K562 (cell line): ENCODE measurements around the gene DLG3. TPM values are rescaled to one million over a fixed set of nuclear protein-coding genes. Genes with fewer than 3 reads are reported as not detected.

Experiments
- BRD4 ChIP-seq: fragments of 200-600 bp; sonication (generic); IDR thresholded peaks from 2 replicates; pipeline ENCODE4 v1.6.1; 2017; ENCODE audit warnings: inconsistent platforms
- C11orf30 ChIP-seq: fragments of 450-650 bp; IDR thresholded peaks from 2 replicates; pipeline ENCODE4 v1.6.1; 2016; ENCODE audit warnings: low read depth, mild to moderate bottlenecking
- CCNT2 ChIP-seq: IDR thresholded peaks from 2 replicates; pipeline ENCODE4 v1.6.1; 2011; ENCODE audit warnings: borderline replicate concordance, low read depth, mild to moderate bottlenecking, moderate library complexity, mixed read lengths, low read length; ENCODE audit not compliant: insufficient read length; ENCODE audit errors: extremely low read depth
- CREB3 ChIP-seq: fragments of 450-650 bp; conservative IDR thresholded peaks from 2 replicates; pipeline ENCODE4 v1.6.1; 2016; ENCODE audit warnings: missing genetic modification characterization, low read depth, mild to moderate bottlenecking, missing compliant biosample characterization, moderate library complexity
- DNMT1 ChIP-seq: fragments of 450-650 bp; IDR thresholded peaks from 2 replicates; pipeline ENCODE4 v1.6.1; 2016; ENCODE audit warnings: antibody characterized with exemption, mild to moderate bottlenecking
- ELK1 ChIP-seq: sonication (generic); formaldehyde crosslinking; IDR thresholded peaks from 2 replicates; pipeline ENCODE4 v1.8.1; 2022; ENCODE audit warnings: missing genetic modification reagents
- HNRNPUL1 ChIP-seq: fragments of 200-400 bp; formaldehyde crosslinking; IDR thresholded peaks from 2 replicates; pipeline ENCODE4 v1.6.1; 2017; ENCODE audit warnings: low read length
- JUND ChIP-seq, 2 experiments: IDR thresholded peaks; 2 replicates in 1 of 2; 3 replicates in 1 of 2; pipeline ENCODE4 v1.6.1; 2011; ENCODE audit warnings: borderline replicate concordance in 2 of 2, low read depth in 2 of 2, low read length in 2 of 2, improper control_type of control experiment in 1 of 2, missing biosample characterization in 1 of 2, missing genetic modification characterization in 1 of 2, missing genetic modification reagents in 1 of 2
- MCM3 ChIP-seq: fragments of 450-650 bp; IDR thresholded peaks from 2 replicates; pipeline ENCODE4 v1.6.1; 2016
- PATZ1 ChIP-seq: fragments of 250-450 bp; sonication (Bioruptor Pico); IDR thresholded peaks from 2 replicates; pipeline ENCODE4 v1.5.0; 2020; ENCODE audit warnings: mild to moderate bottlenecking, borderline replicate concordance
- PTRF ChIP-seq: fragments of 450-650 bp; IDR thresholded peaks from 2 replicates; pipeline ENCODE4 v1.6.1; 2016; ENCODE audit warnings: mild to moderate bottlenecking, missing genetic modification characterization, missing compliant biosample characterization
- RBM25 ChIP-seq: fragments of 200-400 bp; formaldehyde crosslinking; IDR thresholded peaks from 2 replicates; pipeline ENCODE4 v1.6.1; 2018; ENCODE audit warnings: low read length, low read depth, moderate library complexity; ENCODE audit not compliant: severe bottlenecking
- RBM39 ChIP-seq: fragments of 200-400 bp; formaldehyde crosslinking; optimal IDR thresholded peaks from 2 replicates; pipeline ENCODE3; 2018; ENCODE audit warnings: low read depth, low read length
- RCOR1 ChIP-seq, 2 experiments: IDR thresholded peaks; 2 replicates each; pipeline ENCODE4 v1.6.1; 2012; ENCODE audit warnings: low read depth in 2 of 2, low read length in 2 of 2, borderline replicate concordance in 1 of 2, improper control_type of control experiment in 1 of 2
- polyA plus RNA-seq, 8 experiments: library from polyadenylated mRNA; depleted of rRNA in 4 of 8; stranded (reverse) in 5 of 8; unstranded in 3 of 8; fragments of >200 nt; fragmentation: Nextera tagmentation in 2 of 8; fragmentation: Illumina TruSeq in 1 of 8; extraction: Ambion mirVana in 2 of 8; extraction: Trizol in 1 of 8; gene quantifications; 2 replicates each; pipeline versions ENCODE4 v1.2.1 to v1.2.3, GENCODE V29; 2011 to 2014; ENCODE audit warnings: inconsistent platforms in 1 of 8, missing spikeins in 1 of 8
- total RNA-seq, 7 experiments: library from RNA; depleted of rRNA in 6 of 7; stranded (reverse); fragments of >200 nt in 6 of 7; fragmentation: Illumina TruSeq in 2 of 7; extraction: Trizol in 2 of 7; gene quantifications; 2 replicates each; pipeline versions ENCODE4 v1.2.1 to v1.2.3, GENCODE V29; 2011 to 2021; ENCODE audit warnings: low replicate concordance in 1 of 7
- TF ChIP-seq, protein P1 (sequence below), 2 experiments: fragments of 450-650 bp in 1 of 2; sonication (generic) in 1 of 2; formaldehyde crosslinking in 1 of 2; IDR thresholded peaks in 1 of 2; conservative IDR thresholded peaks in 1 of 2; 2 replicates each; pipeline versions ENCODE4 v1.6.1 to v1.8.1; 2016 to 2023; ENCODE audit warnings: mild to moderate bottlenecking in 2 of 2, moderate library complexity in 2 of 2, inconsistent platforms in 1 of 2, missing genetic modification reagents in 1 of 2
- TF ChIP-seq, protein P2 (sequence below): sonication (generic); formaldehyde crosslinking; IDR thresholded peaks from 2 replicates; pipeline ENCODE4 v1.5.0; 2020; ENCODE audit warnings: missing genetic modification reagents

The DLG3 gene
- total and polyA plus RNA-seq, 9 of the 15 experiments (the other 6 are each of a cell fraction or from before 2014, with no cell fraction given), result 3.1 to 15.7 (median 8.8) TPM

DNA sequence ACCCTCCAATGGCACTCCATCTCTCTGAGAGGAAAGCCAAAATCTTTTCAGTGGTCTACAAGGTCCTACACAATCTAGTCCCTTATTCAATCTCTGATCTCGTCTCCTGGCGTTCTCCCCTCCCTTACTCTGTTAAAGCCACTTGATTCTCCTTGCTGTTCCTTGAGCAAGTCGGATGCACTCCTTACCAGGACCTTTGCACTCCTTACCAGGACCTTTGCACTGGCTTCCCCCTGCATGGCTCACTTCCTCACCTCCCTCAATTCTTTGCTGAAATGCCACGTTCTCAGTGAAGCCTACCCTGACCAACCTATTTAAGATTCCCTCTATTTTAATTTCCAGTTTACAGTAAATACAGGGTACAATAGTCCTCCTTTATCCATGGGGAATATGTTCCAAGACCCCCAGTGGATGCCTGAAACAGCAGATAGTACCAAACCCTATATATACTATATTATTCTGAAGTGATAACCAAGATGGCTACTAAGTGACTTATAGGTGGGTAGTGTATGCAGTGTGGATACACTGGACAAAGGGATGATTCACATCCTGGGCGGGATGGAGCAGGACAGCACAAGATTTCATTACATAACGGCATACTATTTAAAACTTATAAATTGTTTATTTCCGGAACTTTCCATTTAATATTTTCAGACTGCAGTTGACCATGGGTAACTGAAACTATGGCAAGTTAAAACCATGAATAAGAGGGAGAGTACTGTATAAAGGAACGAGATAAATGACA lies 6.5 kb upstream of the DLG3 start (continued):
- TF ChIP-seq CCNT2 (no peak), RBM39 (no peak), BRD4 (no peak), PTRF (tag) (no peak), RCOR1 (IDR thresholded peaks at IDR 0.05; ENCODE audit: borderline replicate concordance in 1 of 2, low read depth in 2 of 2, low read length in 2 of 2) (no peak), JUND (IDR thresholded peaks at IDR 0.05; ENCODE audit: borderline replicate concordance, low read depth, low read length) (no peak), JUND (tag; IDR thresholded peaks at IDR 0.05; ENCODE audit: borderline replicate concordance, low read depth, low read length) (no peak), ELK1 (CRISPR knock-in tag) (no peak), MCM3 (no peak), CREB3 (tag) (no peak), PATZ1 (CRISPR knock-in tag) (no peak), C11orf30 (no peak), RBM25 (peak; percentile 21), HNRNPUL1 (no peak), DNMT1 (peak; percentile 95; the same call in 1 of the 2 replicates)
- TF ChIP-seq, protein P1, sequence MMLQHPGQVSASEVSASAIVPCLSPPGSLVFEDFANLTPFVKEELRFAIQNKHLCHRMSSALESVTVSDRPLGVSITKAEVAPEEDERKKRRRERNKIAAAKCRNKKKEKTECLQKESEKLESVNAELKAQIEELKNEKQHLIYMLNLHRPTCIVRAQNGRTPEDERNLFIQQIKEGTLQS (IDR thresholded peaks at IDR 0.05), result no peak
- TF ChIP-seq, protein P1 (CRISPR knock-in tag; conservative IDR thresholded peaks at IDR 0.05), result no peak
- TF ChIP-seq, protein P2, sequence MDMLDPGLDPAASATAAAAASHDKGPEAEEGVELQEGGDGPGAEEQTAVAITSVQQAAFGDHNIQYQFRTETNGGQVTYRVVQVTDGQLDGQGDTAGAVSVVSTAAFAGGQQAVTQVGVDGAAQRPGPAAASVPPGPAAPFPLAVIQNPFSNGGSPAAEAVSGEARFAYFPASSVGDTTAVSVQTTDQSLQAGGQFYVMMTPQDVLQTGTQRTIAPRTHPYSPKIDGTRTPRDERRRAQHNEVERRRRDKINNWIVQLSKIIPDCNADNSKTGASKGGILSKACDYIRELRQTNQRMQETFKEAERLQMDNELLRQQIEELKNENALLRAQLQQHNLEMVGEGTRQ (CRISPR knock-in tag), result no peak
